ENCODE results near the gene SAMD10.
"Not testable (repeated sequence)": the region's sequence is repeated elsewhere in the genome, so short reads cannot be mapped to it uniquely, and the experiment has no call there.

Gene SAMD10

GRCh38 chr20:63968136-63968927, 11.1 kb downstream of the SAMD10 start:
- no peak for DNase-seq

- DNase-seq: no peak
Measured at GRCh38 chr20:63967330-63968135, 11.9 kb downstream of the SAMD10 start.

- DNase-seq: no peak
Measured at GRCh38 chr20:63966944-63967322, 12.5 kb downstream of the SAMD10 start.

GRCh38 chr20:63966172-63966943, 13.1 kb downstream of the SAMD10 start:
- DNase-seq: no peak

GRCh38 chr20:63964412-63964811, 15.0 kb downstream of the SAMD10 start:
- no peak for DNase-seq

GRCh38 chr20:63963784-63964301, 15.6 kb downstream of the SAMD10 start:
- DNase-seq: no peak

- no peak for DNase-seq
Measured at GRCh38 chr20:63963348-63963741, 16.1 kb downstream of the SAMD10 start.

- DNase-seq: no peak
Measured at GRCh38 chr20:63962426-63963347, 16.8 kb downstream of the SAMD10 start.

- no peak for DNase-seq
Measured at GRCh38 chr20:63961664-63962425, 17.6 kb downstream of the SAMD10 start.

- DNase-seq: not testable (repeated sequence)
Measured at GRCh38 chr20:63960654-63961621, 18.5 kb downstream of the SAMD10 start.

- no peak for DNase-seq
Measured at GRCh38 chr20:63959699-63960075, 19.8 kb downstream of the SAMD10 start.

GRCh38 chr20:63958964-63959698, 20.3 kb downstream of the SAMD10 start:
- no peak for DNase-seq

GRCh38 chr20:63958471-63958870, 21.0 kb downstream of the SAMD10 start:
- no peak for DNase-seq

GRCh38 chr20:63957690-63958441, 21.6 kb downstream of the SAMD10 start:
- peak; percentile 19 for DNase-seq

- DNase-seq: peak; percentile 60
Measured at GRCh38 chr20:63957004-63957689, 22.3 kb downstream of the SAMD10 start.

- no peak for DNase-seq
Measured at GRCh38 chr20:63956664-63957003, 22.8 kb downstream of the SAMD10 start.

GRCh38 chr20:63955827-63956663, 23.4 kb downstream of the SAMD10 start, which contains the start of gene UCKL1:
TSS of gene UCKL1 (minus strand) at chr20:63956416. CDS start at chr20:63956372, 44 bp downstream.
- peak; percentile 91 for DNase-seq
